Lung (tissue), 12 donors: ENCODE measurements around the gene TLR1. TPM values are rescaled to one million over a fixed set of nuclear protein-coding genes. Genes with fewer than 3 reads are reported as not detected.
"Not testable (repeated sequence)": the region's sequence is repeated elsewhere in the genome, so short reads cannot be mapped to it uniquely, and the experiment has no call there.

Experiments used
- ATAC-seq: fragments of 200-7000 bp; cut with Tn5 transposase; one replicate; pipeline ENCODE4 v1.9.1; 2020; ENCODE audit warnings: moderate number of reproducible peaks; ENCODE audit not compliant: insufficient read depth, low FRiP score
- DNase-seq, 3 donors: peaks; one replicate each; pipeline ENCODE4 v3.0.0-alpha.2; 2013 to 2017
- H3K27ac ChIP-seq, 2 donors: one replicate each; pipeline ENCODE4 v1.5.1; 2013; ENCODE audit warnings: mild to moderate bottlenecking in 2 of 2, moderate library complexity in 2 of 2, control low read depth in 1 of 2, inconsistent platforms in 1 of 2, low read depth in 1 of 2, low read length in 1 of 2
- H3K27me3 ChIP-seq, 3 donors: one replicate each; pipeline ENCODE4 v1.5.1; 2013; ENCODE audit warnings: low read length in 2 of 3; ENCODE audit not compliant: control insufficient read depth in 3 of 3, insufficient read depth in 3 of 3
- H3K36me3 ChIP-seq, 4 donors: one replicate each; pipeline ENCODE4 v1.5.1; 2013; ENCODE audit warnings: low read length in 4 of 4, mild to moderate bottlenecking in 1 of 4, moderate library complexity in 1 of 4; ENCODE audit not compliant: control insufficient read depth in 4 of 4, insufficient read depth in 4 of 4
- H3K4me1 ChIP-seq, 5 donors: one replicate each; pipeline ENCODE4 v1.5.1; 2013; ENCODE audit warnings: low read length in 5 of 5, mild to moderate bottlenecking in 2 of 5, moderate library complexity in 1 of 5; ENCODE audit not compliant: control insufficient read depth in 5 of 5, insufficient read depth in 5 of 5
- H3K4me3 ChIP-seq: one replicate; pipeline ENCODE4 v1.5.1; 2013; ENCODE audit warnings: mild to moderate bottlenecking, control low read depth, moderate library complexity
- H3K9ac ChIP-seq, 2 donors: one replicate each; pipeline ENCODE4 v1.5.1; 2013; ENCODE audit warnings: low read length in 2 of 2, control low read depth in 1 of 2; ENCODE audit not compliant: insufficient read depth in 1 of 2
- H3K9me3 ChIP-seq, 4 donors: one replicate each; pipeline ENCODE4 v1.5.1; 2013; ENCODE audit warnings: low read length in 3 of 4, mild to moderate bottlenecking in 1 of 4, moderate library complexity in 1 of 4; ENCODE audit not compliant: control insufficient read depth in 4 of 4, insufficient read depth in 3 of 4
- CTCF ChIP-seq: IDR thresholded peaks from 2 replicates; pipeline ENCODE4 v1.5.1; 2012; ENCODE audit warnings: mild to moderate bottlenecking; ENCODE audit errors: control extremely low read depth, extremely low read depth
- WGBS, 2 donors: extraction: QIAGEN DNeasy Blood & Tissue Kit; methylation state at CpG; one replicate each; pipeline ENCODE4 v1.1.7; 2013; 5-methylcytosine and 5-hydroxymethylcytosine counted together
- polyA plus RNA-seq, 2 donors: library from polyadenylated mRNA; stranded (reverse); fragments of 200-250 nt; gene quantifications; one replicate each; pipeline ENCODE4 v1.2.1, GENCODE V29; 2013
- total RNA-seq, 2 donors: library from RNA; depleted of rRNA in 1 of 2; stranded (reverse); fragments of >200 nt in 1 of 2; gene quantifications; one replicate each; pipeline ENCODE4 v1.2.1, GENCODE V29; 2014 to 2021
- donor health status: control.
- donor health status: control.
- donor health status: Bipolar disorder and iron deficiency.
- donor health status: healthy.
- donor health status: DM: yes; HTN: yes; CAD: no.

The TLR1 gene
- total and polyA plus RNA-seq, 4 donors = 2.4 to 31.4 (median 25.3) TPM

GRCh38 chr4:38779790-38780189 lies 24.8 kb downstream of the TLR1 start:
- WGBS, 2 donors = 82 to 90% methylated on average over 5 of the region's 5 CpGs
- Histone ChIP-seq H3K9ac (no peak overlapping the region), H3K4me1 (no peaks in the 10 kb centered on the region), H3K27me3 (no peaks in the 10 kb centered on the region), H3K27ac (no peak overlapping the region), H3K36me3 (no peaks in the 10 kb centered on the region), H3K4me3 (no peak overlapping the region), H3K9me3 (no peaks in the 10 kb centered on the region)
- ATAC-seq (no peak), DNase-seq (no peak)
- TF ChIP-seq CTCF = no peak

- not testable (repeated sequence) for H3K4me1 ChIP-seq, ATAC-seq, H3K9ac ChIP-seq, H3K4me3 ChIP-seq, H3K27ac ChIP-seq, H3K9me3 ChIP-seq, H3K36me3 ChIP-seq, DNase-seq, H3K27me3 ChIP-seq
- 84 to 92% methylated on average over 2 of the region's 2 CpGs for WGBS, 2 donors
Measured at GRCh38 chr4:38777925-38778324, 26.7 kb downstream of the TLR1 start.

GRCh38 chr4:38775326-38775725 lies 29.3 kb downstream of the TLR1 start:
- no peak overlapping the region for H3K27ac ChIP-seq
- TF ChIP-seq CTCF = no peak
- H3K9ac ChIP-seq = no peak overlapping the region
- no peaks in the 10 kb centered on the region for H3K9me3 ChIP-seq
- no peaks in the 10 kb centered on the region for H3K36me3 ChIP-seq
- H3K27me3 ChIP-seq = no peaks in the 10 kb centered on the region
- DNase-seq (no peak), ATAC-seq (no peak)
- no peaks in the 10 kb centered on the region for H3K4me1 ChIP-seq
- H3K4me3 ChIP-seq = no peak overlapping the region
- WGBS, 2 donors = 83 to 97% methylated on average over 2 of the region's 2 CpGs

- TF ChIP-seq CTCF = no peak
- H3K4me1 ChIP-seq = no peaks in the 10 kb centered on the region
- WGBS, 2 donors = 76 to 89% methylated on average over 8 of the region's 8 CpGs
Measured at GRCh38 chr4:38774181-38774955, 30.2 kb downstream of the TLR1 start.

GRCh38 chr4:38770281-38770680 lies 34.3 kb downstream of the TLR1 start:
- H3K4me1 ChIP-seq, H3K4me3 ChIP-seq, H3K27me3 ChIP-seq, H3K9me3 ChIP-seq, H3K27ac ChIP-seq, ATAC-seq, H3K36me3 ChIP-seq, H3K9ac ChIP-seq, DNase-seq: not testable (repeated sequence)
- WGBS, 2 donors = 94 to 98% methylated on average over 2 of the region's 2 CpGs

More at GRCh38 chr4:38774181-38774955, 30.2 kb downstream of the TLR1 start:
- no peak overlapping the region for H3K9ac ChIP-seq
- H3K9me3 ChIP-seq = no peaks in the 10 kb centered on the region
- DNase-seq (no peak), ATAC-seq (no peak)
- no peaks in the 10 kb centered on the region for H3K27me3 ChIP-seq
- H3K36me3 ChIP-seq = no peaks in the 10 kb centered on the region
- no peak overlapping the region for H3K4me3 ChIP-seq
- no peak overlapping the region for H3K27ac ChIP-seq
